Measurements from ENCODE around the gene EHBP1.

- TF ChIP-seq POLR2AphosphoS5 (IDR thresholded peaks at IDR 0.05; ENCODE audit: insufficient read depth, low read depth, low read length) (no peak), CTCF (IDR thresholded peaks at IDR 0.05; ENCODE audit: extremely low read depth in 1 of 2, insufficient read depth in 1 of 2, low read depth in 1 of 2, low read length in 2 of 2) (no peak)
- TF ChIP-seq, protein P1, sequence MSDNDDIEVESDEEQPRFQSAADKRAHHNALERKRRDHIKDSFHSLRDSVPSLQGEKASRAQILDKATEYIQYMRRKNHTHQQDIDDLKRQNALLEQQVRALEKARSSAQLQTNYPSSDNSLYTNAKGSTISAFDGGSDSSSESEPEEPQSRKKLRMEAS (IDR thresholded peaks at IDR 0.05; ENCODE audit: insufficient read depth, insufficient read length), result no peak
Measured at GRCh38 chr2:63051042-63051794, 345.7 kb downstream of the EHBP1 start.
